Nephron progenitor cell (in vitro differentiated cells): Measurements from ENCODE around the gene CALML6.
"Not testable (repeated sequence)": the region's sequence is repeated elsewhere in the genome, so short reads cannot be mapped to it uniquely, and the experiment has no call there.

Experiments
- DNase-seq: peaks from one replicate; pipeline ENCODE4 v3.0.0; 2021
- H3K27ac Mint-ChIP-seq: 2 replicates; pipeline ENCODE4 v1.8.0; 2021; ENCODE audit warnings: mild to moderate bottlenecking, moderate library complexity, mixed read lengths
- H3K27me3 Mint-ChIP-seq: 2 replicates; pipeline ENCODE4 v1.8.0; 2021; ENCODE audit warnings: mild to moderate bottlenecking, low read depth, mixed read lengths; ENCODE audit not compliant: poor library complexity
- H3K36me3 Mint-ChIP-seq: 2 replicates; pipeline ENCODE4 v1.8.0; 2021; ENCODE audit warnings: low read depth, mixed read lengths
- H3K4me1 Mint-ChIP-seq: 2 replicates; pipeline ENCODE4 v1.8.0; 2021; ENCODE audit warnings: mixed read lengths
- H3K4me3 Mint-ChIP-seq: 2 replicates; pipeline ENCODE4 v1.8.0; 2021; ENCODE audit warnings: mild to moderate bottlenecking, moderate library complexity, mixed read lengths
- H3K9me3 Mint-ChIP-seq: 2 replicates; pipeline ENCODE4 v1.8.0; 2021; ENCODE audit warnings: mild to moderate bottlenecking, moderate library complexity, mixed read lengths
- TF ChIP-seq, protein P1 (sequence below): fragments of 200-600 bp; sonication (generic); IDR thresholded peaks from 2 replicates; pipeline ENCODE4 v1.5.0; 2021; ENCODE audit warnings: antibody characterized with exemption

The CALML6 gene

DNA sequence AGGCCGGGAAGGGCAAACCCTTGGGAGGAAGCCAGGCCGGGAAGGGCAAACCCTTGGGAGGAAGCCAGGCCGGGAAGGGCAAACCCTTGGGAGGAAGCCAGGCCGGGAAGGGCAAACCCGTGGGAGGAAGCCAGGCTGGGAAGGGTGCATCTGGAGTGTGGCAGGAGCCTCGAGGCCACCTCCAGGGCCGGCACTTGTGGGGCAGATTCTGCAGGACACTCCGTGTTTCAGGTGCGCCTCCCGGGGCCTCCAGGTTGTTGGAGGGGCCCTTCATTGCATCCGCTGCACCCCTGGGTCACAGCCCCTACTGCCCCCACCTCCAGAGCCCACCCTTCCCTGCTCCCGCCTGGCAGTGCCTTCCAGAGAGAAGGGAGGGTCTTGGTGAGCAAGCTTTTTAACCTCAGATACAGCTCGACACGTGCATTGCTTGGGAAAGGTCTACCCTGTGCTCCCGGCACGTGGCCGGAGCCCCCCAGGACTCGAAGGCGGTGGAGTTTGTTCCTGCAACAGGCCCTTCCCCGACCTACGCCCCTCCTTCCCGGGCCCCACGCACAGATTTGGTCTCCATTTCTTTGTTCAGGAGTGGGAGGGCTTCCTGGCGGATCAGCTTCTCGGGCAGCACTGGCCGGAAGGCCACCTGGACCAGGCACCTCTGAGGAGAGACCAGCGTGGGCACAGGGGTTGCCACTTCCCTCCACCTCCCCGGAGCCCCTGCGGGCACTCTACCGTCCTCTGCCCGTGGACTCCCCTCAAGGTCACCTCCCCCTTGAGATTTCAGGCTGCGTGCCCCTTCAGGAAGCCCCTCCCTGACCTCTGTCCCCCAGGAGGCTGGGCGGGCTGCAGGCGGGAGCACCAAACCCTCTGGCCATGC, 13.4 kb downstream of the CALML6 start:
- no peaks in the 10 kb centered on the region for H3K36me3 Mint-ChIP-seq
- H3K27ac Mint-ChIP-seq, result no peak overlapping the region
- peaks cover 2% of the 10 kb centered on the region for H3K9me3 Mint-ChIP-seq
- no peak overlapping the region for H3K4me3 Mint-ChIP-seq
- H3K27me3 Mint-ChIP-seq, result peaks cover 4% of the 10 kb centered on the region
- DNase-seq, result no peak
- TF ChIP-seq, protein P1, sequence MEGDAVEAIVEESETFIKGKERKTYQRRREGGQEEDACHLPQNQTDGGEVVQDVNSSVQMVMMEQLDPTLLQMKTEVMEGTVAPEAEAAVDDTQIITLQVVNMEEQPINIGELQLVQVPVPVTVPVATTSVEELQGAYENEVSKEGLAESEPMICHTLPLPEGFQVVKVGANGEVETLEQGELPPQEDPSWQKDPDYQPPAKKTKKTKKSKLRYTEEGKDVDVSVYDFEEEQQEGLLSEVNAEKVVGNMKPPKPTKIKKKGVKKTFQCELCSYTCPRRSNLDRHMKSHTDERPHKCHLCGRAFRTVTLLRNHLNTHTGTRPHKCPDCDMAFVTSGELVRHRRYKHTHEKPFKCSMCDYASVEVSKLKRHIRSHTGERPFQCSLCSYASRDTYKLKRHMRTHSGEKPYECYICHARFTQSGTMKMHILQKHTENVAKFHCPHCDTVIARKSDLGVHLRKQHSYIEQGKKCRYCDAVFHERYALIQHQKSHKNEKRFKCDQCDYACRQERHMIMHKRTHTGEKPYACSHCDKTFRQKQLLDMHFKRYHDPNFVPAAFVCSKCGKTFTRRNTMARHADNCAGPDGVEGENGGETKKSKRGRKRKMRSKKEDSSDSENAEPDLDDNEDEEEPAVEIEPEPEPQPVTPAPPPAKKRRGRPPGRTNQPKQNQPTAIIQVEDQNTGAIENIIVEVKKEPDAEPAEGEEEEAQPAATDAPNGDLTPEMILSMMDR, result no peak
- H3K4me1 Mint-ChIP-seq, result peaks cover 6% of the 10 kb centered on the region

DNA sequence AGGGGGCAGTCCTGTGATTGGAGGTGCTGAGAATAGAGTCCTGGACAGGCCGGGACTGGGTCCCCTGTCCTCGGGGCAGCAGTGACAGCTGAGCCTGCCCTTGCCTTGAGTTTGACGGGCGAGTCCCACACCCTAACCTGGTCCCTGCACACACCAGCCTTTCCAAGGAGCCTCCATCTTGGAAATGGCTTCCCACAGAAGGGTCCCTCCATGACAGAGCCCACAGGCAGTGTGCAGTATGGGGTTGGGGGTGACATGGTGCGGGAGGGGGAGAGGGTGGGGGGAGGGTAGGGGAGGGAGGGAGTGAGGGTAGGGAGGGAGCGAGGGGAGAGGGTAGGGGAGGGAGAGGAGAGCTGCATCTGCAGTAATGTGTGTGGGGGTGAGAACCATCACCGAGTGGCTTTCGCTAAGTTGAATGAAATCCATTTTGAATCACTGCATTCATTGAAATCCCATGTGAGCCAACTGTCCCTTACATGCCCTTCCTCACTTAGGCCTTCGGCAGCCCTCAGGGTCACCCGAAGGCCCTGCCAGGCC, 14.1 kb downstream of the CALML6 start:
- Mint-ChIP-seq H3K36me3 (no peaks in the 10 kb centered on the region), H3K27ac (no peak overlapping the region), H3K27me3 (peaks cover 4% of the 10 kb centered on the region), H3K4me1 (peaks cover 6% of the 10 kb centered on the region), H3K4me3 (no peak overlapping the region), H3K9me3 (peaks cover 9% of the 10 kb centered on the region)
- DNase-seq, result no peak
- TF ChIP-seq, protein P1, result no peak

DNA sequence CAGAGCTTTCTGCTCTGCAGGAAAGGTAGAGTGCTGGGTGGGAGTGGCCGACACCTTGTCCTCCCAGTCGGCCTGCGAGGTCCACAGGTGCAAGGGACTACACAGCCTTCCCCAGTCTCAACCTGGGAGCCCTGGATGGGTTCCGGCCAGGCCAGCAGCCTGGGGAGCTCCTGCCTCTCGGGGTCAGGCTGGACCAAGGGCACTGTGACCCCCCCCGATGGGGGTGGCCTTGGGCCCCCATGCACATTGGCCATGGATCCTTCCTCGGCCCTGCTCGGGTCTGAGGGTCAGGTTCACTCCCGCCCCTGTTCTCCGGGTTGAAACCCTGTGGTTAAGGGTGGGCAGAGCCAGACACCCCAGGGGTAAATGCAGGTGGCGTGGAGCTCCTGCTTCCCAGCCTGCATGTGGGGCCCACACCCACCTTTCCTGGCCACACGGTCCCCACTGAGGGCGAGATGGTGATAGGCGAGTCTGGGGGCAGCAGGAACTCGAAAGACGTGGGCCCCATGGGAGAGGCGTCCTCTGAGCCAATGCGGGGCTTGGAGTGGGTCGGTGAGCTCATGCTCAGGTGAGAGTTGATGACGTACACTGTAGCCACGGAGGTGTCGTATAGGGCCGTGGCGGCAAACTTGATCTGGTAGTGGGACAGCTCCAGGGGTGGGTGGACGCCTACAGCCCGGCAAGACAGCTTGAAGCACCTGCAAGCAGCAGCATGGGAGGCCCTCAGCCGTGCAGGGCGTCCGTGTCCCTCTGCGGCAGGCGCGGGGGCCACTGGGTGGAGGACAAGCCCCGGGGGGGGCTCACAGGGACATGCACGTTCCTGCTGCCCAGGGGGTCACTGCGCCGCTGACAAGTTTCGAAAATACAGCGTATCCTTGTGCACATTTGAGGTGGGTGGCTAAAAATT, 14.8 kb downstream of the CALML6 start:
- H3K4me1 Mint-ChIP-seq, result peaks cover 1% of the 10 kb centered on the region
- peaks cover 14% of the 10 kb centered on the region for H3K9me3 Mint-ChIP-seq
- peaks cover 4% of the 10 kb centered on the region for H3K27me3 Mint-ChIP-seq
- TF ChIP-seq, protein P1, result no peak
- no peaks in the 10 kb centered on the region for H3K36me3 Mint-ChIP-seq
- H3K4me3 Mint-ChIP-seq, result no peak overlapping the region
- no peak overlapping the region for H3K27ac Mint-ChIP-seq
- no peak for DNase-seq

DNA sequence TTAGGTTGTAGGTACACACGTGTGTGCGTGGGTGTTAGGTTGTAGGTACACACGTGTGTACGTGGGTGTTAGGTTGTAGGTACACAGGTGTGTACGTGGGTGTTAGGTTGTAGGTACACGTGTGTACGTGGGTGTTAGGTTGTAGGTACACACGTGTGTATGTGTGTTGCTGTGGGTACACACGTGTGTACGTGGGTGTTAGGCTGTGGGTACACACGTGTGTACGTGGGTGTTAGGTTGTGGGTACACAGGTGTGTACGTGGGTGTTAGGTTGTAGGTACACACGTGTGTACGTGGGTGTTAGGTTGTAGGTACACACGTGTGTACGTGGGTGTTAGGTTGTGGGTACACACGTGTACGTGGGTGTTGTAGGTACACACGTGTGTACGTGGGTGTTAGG, 19.8 kb downstream of the CALML6 start:
- peaks cover 14% of the 10 kb centered on the region for H3K9me3 Mint-ChIP-seq
- H3K36me3 Mint-ChIP-seq, DNase-seq, H3K4me1 Mint-ChIP-seq, H3K4me3 Mint-ChIP-seq, H3K27ac Mint-ChIP-seq, H3K27me3 Mint-ChIP-seq: not testable (repeated sequence)

DNA sequence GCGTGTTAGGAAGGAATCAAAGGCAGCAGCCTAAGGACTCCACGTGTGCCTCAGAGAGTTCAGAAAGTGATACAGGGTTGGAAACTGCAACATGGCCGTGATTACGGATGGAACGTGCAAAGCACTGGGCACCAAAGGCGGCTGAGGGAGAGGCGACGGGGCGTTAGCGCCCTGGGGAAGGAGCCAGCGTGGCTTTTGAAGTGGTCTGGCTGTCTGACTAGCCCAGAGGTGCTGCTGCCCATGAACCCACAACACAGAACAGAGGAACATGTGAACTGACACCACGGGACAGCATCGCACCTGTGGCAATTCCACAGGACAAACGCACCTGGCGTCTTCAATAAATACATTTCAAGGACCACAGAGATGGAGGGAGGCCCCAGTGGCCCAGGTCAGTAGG, 22.0 kb downstream of the CALML6 start:
- Mint-ChIP-seq H3K4me3 (no peak overlapping the region), H3K9me3 (peaks cover 14% of the 10 kb centered on the region), H3K27ac (no peak overlapping the region), H3K27me3 (peaks cover 4% of the 10 kb centered on the region), H3K36me3 (no peaks in the 10 kb centered on the region), H3K4me1 (no peaks in the 10 kb centered on the region)
- DNase-seq, result no peak
- TF ChIP-seq, protein P1, result no peak
